Neural progenitor cell (in vitro differentiated cells): ENCODE results near the gene LARP1. TPM values are rescaled to one million over a fixed set of nuclear protein-coding genes. Genes with fewer than 3 reads are reported as not detected.

Source experiments
- DNase-seq: peaks from one replicate; pipeline ENCODE4 v3.0.0-alpha.2; 2016; ENCODE audit warnings: low spot score
- H2AFZ ChIP-seq: fragments of 200-600 bp; sonication (generic); replicated peaks from 2 replicates; pipeline ENCODE4 v1.6.1; 2016; ENCODE audit warnings: antibody characterized with exemption
- H3F3A ChIP-seq: fragments of 200-600 bp; sonication (generic); 2 replicates; pipeline ENCODE4 v1.6.1; 2016; ENCODE audit warnings: antibody characterized with exemption, low read depth
- H3K27ac ChIP-seq: fragments of 200-600 bp; sonication (generic); 2 replicates; pipeline ENCODE4 v1.5.1; 2016; ENCODE audit warnings: mild to moderate bottlenecking
- H3K27me3 ChIP-seq: fragments of 200-600 bp; sonication (generic); 2 replicates; pipeline ENCODE4 v1.6.1; 2016; ENCODE audit warnings: mild to moderate bottlenecking, moderate library complexity
- H3K36me3 ChIP-seq: fragments of 200-600 bp; sonication (generic); 2 replicates; pipeline ENCODE4 v1.5.1; 2016
- H3K4me1 ChIP-seq: fragments of 200-600 bp; sonication (generic); 2 replicates; pipeline ENCODE4 v1.6.1; 2016; ENCODE audit warnings: mixed run types
- H3K4me2 ChIP-seq: fragments of 200-600 bp; sonication (generic); 2 replicates; pipeline ENCODE4 v1.6.1; 2016
- H3K4me3 ChIP-seq: fragments of 200-600 bp; sonication (generic); 2 replicates; pipeline ENCODE4 v1.5.1; 2016
- H3K79me2 ChIP-seq: fragments of 200-600 bp; sonication (generic); 2 replicates; pipeline ENCODE4 v1.6.1; 2016; ENCODE audit warnings: low read depth
- H3K9ac ChIP-seq: fragments of 200-600 bp; sonication (generic); 2 replicates; pipeline ENCODE4 v1.6.1; 2016
- H3K9me3 ChIP-seq: fragments of 200-600 bp; sonication (generic); 2 replicates; pipeline ENCODE4 v1.5.1; 2016; ENCODE audit warnings: low read depth
- H4K20me1 ChIP-seq: fragments of 200-600 bp; sonication (generic); 2 replicates; pipeline ENCODE4 v1.6.1; 2016; ENCODE audit warnings: low read depth
- H3K27ac Mint-ChIP-seq: 3 replicates; pipeline ENCODE4 v1.8.0; 2021; ENCODE audit warnings: mixed read lengths
- H3K27me3 Mint-ChIP-seq: 2 replicates; pipeline ENCODE4 v1.8.0; 2022; ENCODE audit warnings: low read depth, mild to moderate bottlenecking, inconsistent platforms, moderate library complexity, mixed read lengths; ENCODE audit not compliant: insufficient read depth
- H3K36me3 Mint-ChIP-seq: 3 replicates; pipeline ENCODE4 v1.8.0; 2021; ENCODE audit warnings: mixed read lengths
- H3K4me1 Mint-ChIP-seq: 3 replicates; pipeline ENCODE4 v1.8.0; 2021; ENCODE audit warnings: mixed read lengths
- H3K4me3 Mint-ChIP-seq: 3 replicates; pipeline ENCODE4 v1.8.0; 2021; ENCODE audit warnings: mild to moderate bottlenecking, moderate library complexity, mixed read lengths
- H3K9me3 Mint-ChIP-seq: 3 replicates; pipeline ENCODE4 v1.8.0; 2020; ENCODE audit warnings: mixed read lengths
- CTCF ChIP-seq: fragments of 200-600 bp; sonication (generic); IDR thresholded peaks from 2 replicates; pipeline ENCODE4 v1.5.1; 2017; ENCODE audit warnings: antibody characterized with exemption, mild to moderate bottlenecking
- EZH2 ChIP-seq: fragments of 200-600 bp; sonication (generic); IDR thresholded peaks from 2 replicates; pipeline ENCODE4 v1.6.1; 2017; ENCODE audit warnings: antibody characterized with exemption, mild to moderate bottlenecking, moderate library complexity
- EZH2phosphoT487 ChIP-seq: fragments of 200-600 bp; sonication (generic); IDR thresholded peaks from 2 replicates; pipeline ENCODE4 v1.6.1; 2017; ENCODE audit warnings: antibody characterized with exemption
- total RNA-seq: library from RNA; depleted of rRNA; stranded (reverse); fragments of >200 nt; gene quantifications from 2 replicates; pipeline ENCODE4 v1.2.3, GENCODE V29; 2015; ENCODE audit warnings: low replicate concordance

Gene LARP1
- total RNA-seq, 1 donor from 2014 or later = 53.8 TPM

GRCh38 chr5:154721481-154722058 is 33.6 kb upstream of the LARP1 start:
- Mint-ChIP-seq H3K27ac (peak overlapping the region; percentile 23), H3K27me3 (peaks cover 2% of the 10 kb centered on the region), H3K9me3 (no peaks in the 10 kb centered on the region), H3K4me1 (peaks cover 13% of the 10 kb centered on the region), H3K4me3 (no peak overlapping the region), H3K36me3 (no peaks in the 10 kb centered on the region)
- no peak overlapping the region for H3K9ac ChIP-seq
- H4K20me1 ChIP-seq = no peaks in the 10 kb centered on the region
- peaks cover 17% of the 10 kb centered on the region for H3F3A ChIP-seq
- peak overlapping the region; percentile 21 for H2AFZ ChIP-seq
- H3K4me2 ChIP-seq = peak overlapping the region; percentile 54
- TF ChIP-seq EZH2phosphoT487 = no peak
- no peak for TF ChIP-seq EZH2
- no peak for TF ChIP-seq CTCF
- H3K36me3 ChIP-seq = no peaks in the 10 kb centered on the region
- H3K4me1 ChIP-seq = peaks cover 12% of the 10 kb centered on the region
- no peaks in the 10 kb centered on the region for H3K9me3 ChIP-seq
- H3K27ac ChIP-seq = no peak overlapping the region
- H3K4me3 ChIP-seq = no peak overlapping the region
- DNase-seq = no peak
- no peaks in the 10 kb centered on the region for H3K79me2 ChIP-seq
- H3K27me3 ChIP-seq = no peaks in the 10 kb centered on the region

- H3K9me3 ChIP-seq = no peaks in the 10 kb centered on the region
- H2AFZ ChIP-seq = no peak overlapping the region
- H3K79me2 ChIP-seq = no peaks in the 10 kb centered on the region
- H3F3A ChIP-seq = peaks cover 17% of the 10 kb centered on the region
- no peak overlapping the region for H3K4me2 ChIP-seq
- H3K27ac ChIP-seq = no peak overlapping the region
- Mint-ChIP-seq H3K4me3 (no peak overlapping the region), H3K27ac (peak overlapping the region; percentile 23), H3K36me3 (no peaks in the 10 kb centered on the region), H3K27me3 (peaks cover 2% of the 10 kb centered on the region), H3K9me3 (no peaks in the 10 kb centered on the region), H3K4me1 (peaks cover 13% of the 10 kb centered on the region)
- DNase-seq = peak; percentile 16
- H3K36me3 ChIP-seq = no peaks in the 10 kb centered on the region
- H3K9ac ChIP-seq = no peak overlapping the region
- no peak for TF ChIP-seq EZH2
- TF ChIP-seq CTCF = no peak
- TF ChIP-seq EZH2phosphoT487 = no peak
- no peaks in the 10 kb centered on the region for H3K27me3 ChIP-seq
- H4K20me1 ChIP-seq = no peaks in the 10 kb centered on the region
- H3K4me1 ChIP-seq = peaks cover 12% of the 10 kb centered on the region
- no peak overlapping the region for H3K4me3 ChIP-seq
These were observed 33.1 kb upstream of the LARP1 start for GRCh38 chr5:154722097-154722496.

- Histone ChIP-seq H4K20me1 (no peaks in the 10 kb centered on the region), H3K4me2 (no peak overlapping the region), H3K9ac (no peak overlapping the region), H3K27me3 (no peaks in the 10 kb centered on the region), H3F3A (peaks cover 17% of the 10 kb centered on the region), H3K27ac (no peak overlapping the region), H3K36me3 (no peaks in the 10 kb centered on the region), H3K79me2 (no peaks in the 10 kb centered on the region), H3K4me3 (no peak overlapping the region), H3K9me3 (no peaks in the 10 kb centered on the region), H2AFZ (no peak overlapping the region), H3K4me1 (peaks cover 12% of the 10 kb centered on the region)
- Mint-ChIP-seq H3K4me1 (peaks cover 13% of the 10 kb centered on the region), H3K27ac (no peak overlapping the region), H3K9me3 (no peaks in the 10 kb centered on the region), H3K4me3 (no peak overlapping the region), H3K27me3 (peaks cover 2% of the 10 kb centered on the region), H3K36me3 (no peaks in the 10 kb centered on the region)
- no peak for DNase-seq
- TF ChIP-seq CTCF (no peak), EZH2phosphoT487 (no peak), EZH2 (no peak)
These were observed 32.2 kb upstream of the LARP1 start for GRCh38 chr5:154722936-154723335.
